CD14-positive monocyte (primary cell): ENCODE data around the gene NDUFS4. TPM values are rescaled to one million over a fixed set of nuclear protein-coding genes. Genes with fewer than 3 reads are reported as not detected.

ENCODE experiments used
- DNase-seq, 3 donors: peaks; one replicate each; pipeline ENCODE4 v3.0.0-alpha.2; 2011 to 2022
- H2AFZ ChIP-seq: 2 replicates; pipeline ENCODE4 v1.6.0; 2012; ENCODE audit warnings: mild to moderate bottlenecking, low read depth, low read length, inconsistent platforms; ENCODE audit not compliant: insufficient read depth, poor library complexity, severe bottlenecking
- H3K27ac ChIP-seq, 2 donors: 1 replicate in 1 of 2; 2 replicates in 1 of 2; pipeline ENCODE4 v1.5.1; 2012 to 2013; ENCODE audit warnings: low read length in 2 of 2, control low read depth in 1 of 2, inconsistent platforms in 1 of 2, low read depth in 1 of 2, mild to moderate bottlenecking in 1 of 2
- H3K27me3 ChIP-seq, 2 donors: one replicate each; pipeline versions ENCODE4 v1.6.0 to v1.6.1; 2011 to 2013; ENCODE audit warnings: low read length in 2 of 2; ENCODE audit not compliant: control insufficient read depth in 2 of 2, insufficient read depth in 2 of 2
- H3K36me3 ChIP-seq, 2 donors: replicated peaks in 1 of 2; 1 replicate in 1 of 2; 2 replicates in 1 of 2; pipeline versions ENCODE4 v1.5.1 to v1.6.1; 2012 to 2013; ENCODE audit warnings: low read length in 2 of 2, control low read depth in 1 of 2, inconsistent platforms in 1 of 2, mild to moderate bottlenecking in 1 of 2; ENCODE audit not compliant: insufficient read depth in 2 of 2, control insufficient read depth in 1 of 2
- H3K4me1 ChIP-seq, 2 donors: 1 replicate in 1 of 2; 2 replicates in 1 of 2; pipeline versions ENCODE4 v1.5.1 to v1.6.1; 2012 to 2013; ENCODE audit warnings: low read length in 2 of 2, control low read depth in 1 of 2, inconsistent platforms in 1 of 2, mild to moderate bottlenecking in 1 of 2, moderate library complexity in 1 of 2; ENCODE audit not compliant: insufficient read depth in 2 of 2, control insufficient read depth in 1 of 2
- H3K4me2 ChIP-seq: replicated peaks from 2 replicates; pipeline ENCODE3; 2012; ENCODE audit warnings: low read length, moderate library complexity, mild to moderate bottlenecking; ENCODE audit not compliant: poor library complexity, severe bottlenecking; ENCODE audit errors: extremely low read depth
- H3K4me3 ChIP-seq, 3 experiments: fragments of 200-600 bp in 1 of 3; sonication (generic) in 1 of 3; replicated peaks in 1 of 3; 1 replicate in 2 of 3; 2 replicates in 1 of 3; pipeline ENCODE4 v1.5.1; 2011 to 2013; ENCODE audit warnings: low read length in 3 of 3, mild to moderate bottlenecking in 3 of 3, control low read depth in 2 of 3, low read depth in 2 of 3, inconsistent platforms in 1 of 3, moderate library complexity in 1 of 3
- H3K79me2 ChIP-seq: 2 replicates; pipeline ENCODE4 v1.6.0; 2012; ENCODE audit warnings: mild to moderate bottlenecking, control low read depth, inconsistent platforms, low read length, moderate library complexity; ENCODE audit not compliant: insufficient read depth
- H3K9ac ChIP-seq: 2 replicates; pipeline ENCODE4 v1.6.0; 2017; ENCODE audit warnings: low read length, mild to moderate bottlenecking; ENCODE audit not compliant: insufficient read depth, poor library complexity, severe bottlenecking
- H3K9me3 ChIP-seq, 2 donors: replicated peaks in 1 of 2; 1 replicate in 1 of 2; 2 replicates in 1 of 2; pipeline versions ENCODE4 v1.5.1 to v1.6.1; 2012 to 2013; ENCODE audit warnings: low read length in 2 of 2, control low read depth in 1 of 2; ENCODE audit not compliant: control insufficient read depth in 1 of 2, insufficient read depth in 1 of 2
- H4K20me1 ChIP-seq: 2 replicates; pipeline ENCODE4 v1.6.0; 2012; ENCODE audit warnings: mild to moderate bottlenecking, low read length, control low read depth, moderate library complexity; ENCODE audit not compliant: insufficient read depth
- H3K27ac Mint-ChIP-seq, 7 donors: one replicate each; pipeline ENCODE4 v1.8.0; 2020; ENCODE audit warnings: mild to moderate bottlenecking in 7 of 7, mixed read lengths in 7 of 7, moderate library complexity in 6 of 7, inconsistent platforms in 2 of 7
- H3K27me3 Mint-ChIP-seq, 3 donors: one replicate each; pipeline ENCODE4 v1.8.0; 2021 to 2022; ENCODE audit warnings: low read depth in 3 of 3, mild to moderate bottlenecking in 3 of 3, mixed read lengths in 3 of 3, moderate library complexity in 3 of 3, inconsistent platforms in 1 of 3
- H3K36me3 Mint-ChIP-seq, 2 donors: one replicate each; pipeline ENCODE4 v1.8.0; 2020; ENCODE audit warnings: mixed read lengths in 2 of 2, inconsistent platforms in 1 of 2, mild to moderate bottlenecking in 1 of 2
- H3K4me1 Mint-ChIP-seq: one replicate; pipeline ENCODE4 v1.8.0; 2020; ENCODE audit warnings: mild to moderate bottlenecking, mixed read lengths
- H3K4me3 Mint-ChIP-seq, 2 donors: one replicate each; pipeline ENCODE4 v1.8.0; 2020; ENCODE audit warnings: mild to moderate bottlenecking in 2 of 2, mixed read lengths in 2 of 2, moderate library complexity in 1 of 2
- H3K9me3 Mint-ChIP-seq, 7 donors: one replicate each; pipeline ENCODE4 v1.8.0; 2020 to 2022; ENCODE audit warnings: mixed read lengths in 7 of 7, mild to moderate bottlenecking in 6 of 7, moderate library complexity in 6 of 7, inconsistent platforms in 2 of 7
- CTCF ChIP-seq: fragments of 200-600 bp; IDR thresholded peaks from one replicate; pipeline ENCODE4 v1.8.0; 2022; ENCODE audit warnings: antibody characterized with exemption, mild to moderate bottlenecking
- WGBS: methylation state at CpG from one replicate; pipeline ENCODE4 v1.1.5; 2013; ENCODE audit warnings: missing lambda C conversion rate; ENCODE audit not compliant: insufficient coverage; 5-methylcytosine and 5-hydroxymethylcytosine counted together
- intact Hi-C, 2 donors: fragments of 100-400 bp; cut with micrococcal nuclease; formaldehyde crosslinking; loops; one replicate each; pipeline versions ENCODE4 v1.15.0 to v1.15.1; 2023
- polyA plus RNA-seq, 3 donors: library from polyadenylated mRNA; depleted of rRNA in 1 of 3; unstranded in 2 of 3; stranded (reverse) in 1 of 3; fragments of 300-500 nt in 2 of 3; fragments of >200 nt in 1 of 3; fragmentation: Illumina TruSeq in 2 of 3; gene quantifications; 1 replicate in 2 of 3; 2 replicates in 1 of 3; pipeline ENCODE4 v1.2.3, GENCODE V29; 2012 to 2021

NDUFS4 gene
- polyA plus RNA-seq, 3 donors = 42.5 to 118 (median 111) TPM

- no peaks in the 10 kb centered on the region for H4K20me1 ChIP-seq
- no peak overlapping the region for H3K4me3 ChIP-seq
- H3K27ac Mint-ChIP-seq = no peak overlapping the region
- H3K9me3 Mint-ChIP-seq = peaks cover 18 to 40% (median 38%) of the 10 kb centered on the region in 7 donors
- H2AFZ ChIP-seq = no peak overlapping the region
- H3K4me1 ChIP-seq = no peaks in the 10 kb centered on the region
- peaks cover 0 to 4% (median 0%) of the 10 kb centered on the region in 3 donors for H3K27me3 Mint-ChIP-seq
- H3K4me3 Mint-ChIP-seq = no peak overlapping the region
- no peaks in the 10 kb centered on the region for H3K79me2 ChIP-seq
- TF ChIP-seq CTCF = no peak
- no peak overlapping the region for H3K9ac ChIP-seq
- no peaks in the 10 kb centered on the region for H3K4me1 Mint-ChIP-seq
- H3K4me2 ChIP-seq = no peak overlapping the region
- H3K27ac ChIP-seq = no peak overlapping the region
- no peaks in the 10 kb centered on the region for H3K36me3 ChIP-seq
- no peak for DNase-seq
- H3K9me3 ChIP-seq = peaks cover 30 to 33% of the 10 kb centered on the region in 2 donors
- intact Hi-C loops = no loop called here
- H3K27me3 ChIP-seq = no peaks in the 10 kb centered on the region
- no peaks in the 10 kb centered on the region for H3K36me3 Mint-ChIP-seq
Observed at GRCh38 chr5:53714667-53715010, 154.2 kb downstream of the NDUFS4 start.

GRCh38 chr5:53726121-53726520 lies 165.7 kb downstream of the NDUFS4 start:
- Histone ChIP-seq H4K20me1 (no peaks in the 10 kb centered on the region), H3K4me2 (no peak overlapping the region), H3K9me3 (peaks cover 4 to 12% of the 10 kb centered on the region in 2 donors), H3K9ac (no peak overlapping the region), H3K27ac (no peak overlapping the region), H3K4me3 (no peak overlapping the region), H2AFZ (no peak overlapping the region), H3K4me1 (peaks cover 0 to 2% of the 10 kb centered on the region in 2 donors), H3K79me2 (no peaks in the 10 kb centered on the region), H3K27me3 (no peaks in the 10 kb centered on the region), H3K36me3 (no peaks in the 10 kb centered on the region)
- Mint-ChIP-seq H3K4me1 (peaks cover 5% of the 10 kb centered on the region), H3K4me3 (no peak overlapping the region), H3K9me3 (peaks cover 0 to 13% (median 11%) of the 10 kb centered on the region in 7 donors), H3K27ac (no peak overlapping the region), H3K27me3 (no peaks in the 10 kb centered on the region), H3K36me3 (no peaks in the 10 kb centered on the region)
- DNase-seq = no peak
- no CpG with 5 or more reads among the region's 3 CpGs for WGBS
- intact Hi-C loops = no loop called here
- no peak for TF ChIP-seq CTCF
